Left colon (tissue), 2 donors: ENCODE data around the gene PTPA. TPM values are rescaled to one million over a fixed set of nuclear protein-coding genes. Genes with fewer than 3 reads are reported as not detected.
A peak's percentile ranks its signal among the peaks of the same experiment; 100 is the strongest.
"Not testable (repeated sequence)": the region's sequence is repeated elsewhere in the genome, so short reads cannot be mapped to it uniquely, and the experiment has no call there.

Source experiments
- ATAC-seq: fragments of 200-7000 bp; cut with Tn5 transposase; one replicate; pipeline ENCODE4 v1.9.1; 2020; ENCODE audit warnings: mild to moderate bottlenecking, moderate library complexity
- DNase-seq, 2 donors: peaks; one replicate each; pipeline ENCODE4 v3.0.0-alpha.2; 2020
- intact Hi-C, 2 donors: fragments of 100-400 bp; cut with DNase I in 1 of 2; cut with micrococcal nuclease in 1 of 2; formaldehyde crosslinking; loops; one replicate each; pipeline versions ENCODE4 v1.11.2 to v1.14.0; 2022; cut with DNase I, micrococcal nuclease
- total RNA-seq, 2 donors: library from RNA; stranded (reverse); fragmentation: NEBNext Ultra II Directional; extraction: Animal tissue kit (Norgen Biotek cat#: 25700); gene quantifications; one replicate each; pipeline ENCODE4 v1.2.1, GENCODE V29; 2021
- donor health status: DM: no; HTN: no; CAD: no.
- donor health status: DM: yes; HTN: yes; CAD: no.

Gene PTPA
- total RNA-seq, 2 donors from 2014 or later, result 90.8 to 91.9 TPM

DNA sequence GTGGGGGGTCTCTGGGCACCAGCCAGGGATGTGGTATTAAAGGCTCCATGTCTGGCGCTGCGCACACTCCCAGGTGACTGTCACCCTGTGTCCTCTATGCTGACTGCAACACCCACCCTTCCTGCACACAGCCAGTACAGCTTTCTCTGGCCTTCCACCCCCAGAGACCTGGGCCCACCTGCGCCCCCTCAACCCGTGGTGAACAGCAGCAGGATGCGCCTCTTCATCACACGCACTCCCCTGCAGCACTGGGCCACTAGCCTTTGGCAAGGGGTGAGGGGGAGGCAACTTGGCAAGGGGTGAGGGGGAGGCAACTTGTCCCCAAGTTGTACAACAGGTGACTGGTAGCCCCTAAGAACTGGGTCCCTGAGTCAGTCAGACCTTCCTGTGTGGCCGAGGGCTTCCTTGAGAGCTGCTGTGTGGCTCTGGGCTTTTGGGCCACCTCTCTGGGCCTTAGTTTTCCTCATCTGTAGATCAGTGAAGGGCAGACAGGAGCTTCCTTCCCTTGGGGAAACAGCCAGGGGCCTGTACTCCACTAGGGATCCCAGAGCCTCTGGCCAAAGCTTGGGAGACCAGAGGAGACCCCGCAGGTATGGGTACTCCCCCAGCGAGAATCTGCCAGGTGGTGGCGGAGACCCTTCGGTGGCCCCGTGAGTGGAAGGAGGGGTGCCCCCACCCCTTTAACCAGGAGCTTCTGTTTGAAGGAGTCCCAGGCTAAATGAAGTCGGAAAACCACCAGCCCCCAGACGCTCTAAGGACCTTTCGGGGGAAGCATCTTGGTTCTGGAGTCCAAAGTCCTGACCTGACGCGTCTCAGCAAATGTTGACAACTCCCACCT is 5.1 kb upstream of the PTPA start:
- intact Hi-C loops, result no loop called here
- ATAC-seq, result no peak
- DNase-seq, result no peak

DNA sequence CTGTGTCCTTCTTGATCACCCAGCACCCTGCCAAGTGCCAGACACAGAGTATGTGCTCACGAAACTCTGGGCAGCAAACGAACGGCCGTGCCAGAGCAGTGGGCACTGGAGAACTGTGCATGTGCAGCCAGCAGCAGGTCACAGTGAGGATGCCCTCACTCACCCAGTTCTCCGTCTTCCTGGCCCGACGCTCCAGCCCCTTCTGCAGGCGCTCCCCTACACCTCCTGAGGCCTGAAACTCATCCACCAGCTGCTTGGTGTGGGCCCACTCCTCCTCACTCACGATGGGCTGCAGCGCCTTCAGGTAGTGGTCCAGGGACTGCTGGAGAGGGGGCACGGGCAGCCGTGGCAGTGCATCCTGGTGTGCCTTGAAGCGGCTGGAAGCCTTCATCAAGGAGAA is 3.6 kb upstream of the PTPA start:
- DNase-seq (no peak), ATAC-seq (no peak)
- intact Hi-C loops, result no loop called here

DNA sequence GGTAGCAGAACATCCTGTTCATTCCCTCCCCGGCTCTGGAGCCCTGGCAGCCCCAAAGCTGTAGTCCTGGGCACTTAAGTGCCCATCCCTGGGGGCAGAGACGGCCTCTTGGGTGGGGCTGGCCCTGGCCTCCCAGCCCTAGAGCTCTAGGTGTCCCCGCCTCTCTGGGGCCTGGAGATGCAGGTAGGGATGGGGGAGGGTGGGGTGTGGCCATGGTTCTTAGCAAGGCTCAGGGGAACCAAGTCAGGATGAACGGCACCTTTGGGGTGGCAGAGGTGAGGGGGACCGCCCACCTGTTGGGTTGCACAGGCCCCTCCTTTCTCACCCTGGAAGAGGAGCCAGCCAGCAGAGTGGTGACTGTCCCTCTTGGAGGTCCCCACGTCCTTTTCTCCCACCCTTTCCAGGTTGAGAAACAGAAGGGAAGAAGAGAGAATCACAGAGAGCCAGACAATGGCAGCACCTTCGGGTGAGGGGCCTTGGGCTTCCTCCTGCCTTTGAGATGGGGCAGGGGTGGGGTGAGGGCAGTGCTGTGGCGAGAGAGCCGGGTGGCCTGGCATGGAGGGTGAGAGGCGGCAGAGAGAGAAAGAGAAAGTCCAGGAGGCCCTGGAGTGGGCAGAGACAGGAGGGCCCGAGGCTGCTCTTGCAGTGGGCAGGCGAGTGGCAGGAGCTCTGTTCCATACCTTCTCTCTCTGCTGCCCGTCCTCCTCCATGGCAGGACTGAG is 3.0 kb upstream of the PTPA start:
- ATAC-seq (no peak), DNase-seq (peak in 1 of 2 donors; percentile 28)
- intact Hi-C loops, result no loop called here

DNA sequence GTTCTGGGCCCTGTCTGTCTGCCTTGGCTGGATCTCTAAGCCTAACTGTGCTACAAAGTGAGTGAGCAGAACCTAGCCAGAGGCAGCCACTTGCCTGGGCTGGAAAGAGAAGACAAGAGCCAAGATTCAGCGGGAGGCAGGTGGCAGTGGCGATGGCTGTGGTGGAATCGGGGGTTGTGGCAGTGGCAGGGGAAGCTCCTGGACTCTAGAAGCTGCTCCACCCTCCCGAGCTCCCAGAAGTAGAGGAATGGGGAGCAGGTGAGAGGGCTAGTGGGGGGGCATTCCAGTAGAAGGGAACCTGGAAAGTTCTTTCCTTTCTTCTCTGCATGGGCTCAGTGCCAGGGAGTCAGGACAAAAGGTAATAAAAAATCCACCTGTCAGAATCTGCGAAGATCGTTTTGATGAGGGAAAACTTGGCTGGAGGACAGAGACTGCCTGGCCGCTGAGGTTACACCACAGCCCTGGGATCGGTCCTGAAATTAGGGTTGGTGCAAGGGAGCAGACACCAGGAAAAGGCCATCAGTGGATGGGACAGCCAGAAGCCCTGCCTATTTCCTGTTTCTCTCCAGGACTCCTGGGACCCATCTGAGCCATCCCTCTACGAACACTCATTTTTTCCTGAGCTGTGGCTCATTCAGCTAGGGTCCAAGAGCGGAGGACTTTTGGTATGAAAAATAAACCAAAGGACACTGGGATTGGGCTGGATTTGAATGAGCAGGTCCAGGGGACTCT is 2.2 kb upstream of the PTPA start:
- ATAC-seq, result peak; percentile 0
- intact Hi-C loops, result no loop called here
- peak; percentile 69 to 73 for DNase-seq

DNA sequence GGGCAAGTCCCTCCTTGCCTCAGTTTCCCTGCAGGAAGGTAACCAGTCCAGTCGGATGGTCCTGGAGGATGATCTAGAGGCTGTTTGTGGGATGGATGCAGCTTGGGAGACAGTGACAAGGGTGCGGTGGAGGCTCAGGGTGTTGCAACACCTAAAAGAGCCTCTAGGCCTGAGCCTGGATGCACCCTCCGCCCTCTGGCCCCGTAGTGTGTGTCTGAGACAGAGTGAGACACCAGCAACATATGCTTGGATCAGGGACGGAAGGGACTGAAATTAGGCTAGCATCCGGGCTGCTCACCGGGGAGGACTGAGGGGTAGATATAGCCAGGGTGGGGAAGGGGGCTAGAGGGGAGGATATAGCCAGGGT is 1.7 kb upstream of the PTPA start:
- DNase-seq (peak; percentile 29 to 47), ATAC-seq (no peak)
- intact Hi-C loops, result no loop called here

DNA sequence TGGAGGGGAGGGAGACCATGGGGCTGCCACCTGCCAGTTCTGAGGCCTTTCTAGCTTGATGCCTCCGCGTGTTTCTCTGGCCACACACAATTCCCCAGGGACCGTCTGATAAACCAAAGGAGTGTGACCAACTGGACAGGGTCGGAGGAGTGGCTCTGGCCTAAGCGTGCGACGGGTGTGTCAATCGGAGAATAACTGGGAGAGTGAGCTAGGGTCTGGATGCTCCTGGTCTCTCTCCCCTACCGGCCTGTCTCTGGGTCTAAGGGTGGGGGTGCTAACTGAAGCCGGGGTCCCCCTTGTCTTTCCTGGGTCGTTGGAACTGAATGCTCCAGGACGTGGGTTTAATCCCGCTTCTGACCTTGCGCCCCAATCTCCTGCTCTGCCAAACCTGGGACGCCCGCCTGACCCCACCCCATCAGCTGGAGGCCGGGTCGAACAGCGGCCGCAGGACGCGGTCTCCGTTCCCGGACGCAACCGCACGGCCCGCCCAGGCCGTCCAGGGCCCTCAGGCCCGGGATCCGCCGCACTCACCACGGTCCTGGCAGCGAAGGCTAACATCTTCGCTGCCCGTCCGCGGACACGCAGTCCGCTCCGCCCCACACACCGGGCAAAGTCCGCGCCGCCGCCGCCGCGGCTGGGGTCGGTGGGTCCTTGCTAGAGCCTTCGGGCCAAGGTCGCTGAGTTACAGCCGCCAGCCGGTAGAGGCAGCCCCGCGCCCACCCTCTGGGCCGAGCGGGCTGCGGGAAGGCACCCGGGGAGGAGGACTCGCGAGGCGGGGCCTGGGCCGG is 1.1 kb upstream of the PTPA start:
- ATAC-seq, result peak; percentile 51
- DNase-seq, result peak; percentile 30 to 44
- intact Hi-C loops, result no loop called here

DNA sequence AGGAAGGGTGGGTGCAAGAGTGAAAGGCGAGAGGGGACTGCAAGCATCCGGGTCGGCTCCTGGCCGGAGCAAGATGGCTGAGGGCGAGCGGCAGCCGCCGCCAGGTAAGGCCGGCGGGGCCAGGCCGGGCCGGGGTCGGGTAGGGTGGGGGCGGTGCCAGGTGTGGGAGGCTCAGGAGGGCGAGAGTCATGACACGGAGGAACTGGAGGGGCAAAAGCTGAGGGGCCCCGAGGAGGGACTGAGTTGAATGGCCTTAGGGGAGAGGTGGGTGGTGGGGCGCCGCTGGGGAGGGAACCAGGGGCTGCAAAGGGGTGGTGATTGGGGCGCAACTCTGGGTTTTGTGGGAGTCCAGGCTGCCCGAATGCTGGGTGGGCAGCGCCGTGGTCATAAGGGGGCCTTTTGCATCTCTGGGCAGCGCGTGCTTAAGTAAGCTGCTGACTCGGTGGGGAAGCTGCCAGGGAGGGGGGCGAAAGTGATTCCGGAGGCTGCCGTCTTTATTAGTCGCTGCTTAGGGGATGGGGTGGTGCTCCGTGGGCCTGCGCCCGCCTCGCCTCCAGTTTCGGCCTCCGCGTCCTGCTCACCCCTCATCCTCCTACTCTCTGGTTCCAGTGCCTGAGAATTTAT is 425 bp downstream of the PTPA start:
- DNase-seq (peak; percentile 53 to 59), ATAC-seq (peak; percentile 16)
- intact Hi-C loops, result no loop called here

DNA sequence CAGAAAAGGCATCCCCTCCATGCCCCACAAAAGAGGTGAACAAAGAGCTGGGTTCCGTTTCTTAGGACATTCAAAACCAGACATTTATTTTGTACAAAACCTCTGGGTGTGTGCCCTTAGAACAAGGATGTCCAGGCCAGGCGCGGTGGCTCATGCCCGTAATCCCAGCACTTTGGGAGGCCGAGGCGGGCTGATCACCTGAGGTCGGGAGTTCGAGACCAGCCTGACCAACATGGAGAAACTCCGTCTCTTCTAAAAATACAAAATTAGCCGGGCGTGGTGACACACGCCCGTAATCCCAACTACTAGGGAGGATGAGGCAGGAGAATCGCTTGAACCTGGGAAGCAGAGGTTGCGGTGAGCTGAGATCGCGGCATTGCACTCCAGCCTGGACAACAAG is 1.3 kb downstream of the PTPA start:
- DNase-seq, intact Hi-C loops: not testable (repeated sequence)

DNA sequence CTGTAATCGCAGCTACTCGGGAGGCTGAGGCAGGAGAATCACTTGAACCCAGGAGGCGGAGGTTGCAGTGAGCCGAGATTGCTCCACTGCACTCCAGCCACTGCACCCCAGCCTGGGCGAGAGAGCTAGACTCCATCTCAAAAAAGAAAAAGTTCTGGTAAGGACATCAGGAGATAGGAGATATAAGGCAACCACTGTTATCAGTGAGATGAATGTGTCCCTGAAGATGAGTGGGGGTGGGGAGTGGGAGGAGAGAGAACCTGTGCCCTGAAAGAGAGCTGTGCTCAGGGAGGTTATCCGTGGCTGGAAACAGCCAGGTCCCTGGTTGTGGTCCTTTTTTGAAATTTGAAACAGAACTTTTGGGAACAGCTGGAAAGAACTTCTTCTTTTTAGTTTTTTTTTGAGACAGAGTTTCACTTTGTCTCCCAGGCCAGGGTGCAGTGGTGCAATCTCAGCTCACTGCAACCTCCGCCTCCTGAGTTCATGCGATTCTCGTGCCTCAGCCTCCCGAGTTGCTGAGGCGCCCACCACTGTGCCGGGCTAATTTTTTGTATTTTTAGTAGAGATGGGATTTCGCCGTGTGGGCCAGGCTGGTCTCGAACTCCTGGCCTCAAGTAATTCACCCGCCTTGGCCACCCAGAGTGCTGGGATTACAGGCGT is 2.6 kb downstream of the PTPA start:
- intact Hi-C loops, result no loop called here
- no peak for DNase-seq
- no peak for ATAC-seq

More for the DNA sequence above, 1.3 kb downstream of the PTPA start:
- not testable (repeated sequence) for ATAC-seq

DNA sequence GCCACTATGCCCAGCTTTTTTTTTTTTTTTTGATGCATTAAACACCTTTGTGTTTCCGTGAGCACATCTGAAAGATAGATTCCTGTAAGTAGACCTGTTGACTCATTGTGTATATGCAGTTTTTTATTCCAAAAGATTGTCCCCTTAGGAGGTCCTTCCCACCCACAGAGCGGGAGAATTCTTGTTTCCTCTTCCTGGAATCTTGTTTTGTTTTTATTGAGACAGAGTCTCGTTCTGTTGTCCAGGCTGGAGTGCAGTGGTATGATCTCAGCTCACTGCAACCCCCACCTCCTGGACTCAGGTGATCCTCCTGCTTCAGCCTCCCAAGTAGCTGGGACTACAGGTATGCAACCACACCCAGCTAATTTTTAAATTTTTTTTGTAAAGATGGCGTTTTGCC is 7.6 kb downstream of the PTPA start:
- DNase-seq (no peak), ATAC-seq (no peak)
- intact Hi-C loops, result no loop called here

DNA sequence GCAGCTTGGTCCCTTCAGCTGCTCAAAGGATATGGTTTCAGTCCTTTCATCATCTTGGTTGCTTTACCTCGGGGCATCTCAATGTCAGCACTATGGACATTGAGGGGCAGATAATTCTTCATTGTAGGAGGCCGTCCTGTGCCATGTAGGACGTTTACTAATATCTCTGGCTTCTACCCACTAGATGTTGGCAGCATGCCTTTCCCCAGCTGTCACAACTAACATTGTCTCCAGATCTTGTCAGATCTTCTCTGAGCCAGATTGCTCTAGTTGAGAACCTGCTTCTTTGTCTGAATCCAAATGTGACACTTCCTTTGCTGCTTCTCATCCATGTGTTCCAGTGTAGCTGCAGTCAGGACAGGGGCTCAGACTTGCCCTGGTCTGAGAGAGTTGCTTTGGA is 10.3 kb downstream of the PTPA start:
- no peak for ATAC-seq
- intact Hi-C loops, result no loop called here
- no peak for DNase-seq

DNA sequence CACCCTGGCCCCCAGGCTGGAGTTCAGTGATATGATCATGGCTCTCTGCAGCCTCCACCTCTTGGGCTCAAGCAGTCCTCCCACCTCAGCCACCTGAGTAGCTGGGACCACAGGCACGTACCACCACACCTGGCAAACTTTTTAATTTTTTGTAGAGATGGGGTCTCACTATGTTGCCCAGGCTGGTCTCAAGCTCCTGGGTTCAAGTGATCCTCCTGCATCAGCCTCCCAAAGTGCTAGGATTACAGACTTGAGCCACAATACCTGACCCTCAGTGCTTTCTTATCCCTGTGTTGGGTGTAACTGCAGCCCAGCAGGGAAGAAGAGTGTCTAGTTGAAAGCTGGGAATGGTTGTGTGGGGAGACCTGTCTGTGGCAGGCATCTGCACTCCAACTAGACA is 10.9 kb downstream of the PTPA start:
- ATAC-seq (no peak), DNase-seq (no peak)
- intact Hi-C loops, result no loop called here

DNA sequence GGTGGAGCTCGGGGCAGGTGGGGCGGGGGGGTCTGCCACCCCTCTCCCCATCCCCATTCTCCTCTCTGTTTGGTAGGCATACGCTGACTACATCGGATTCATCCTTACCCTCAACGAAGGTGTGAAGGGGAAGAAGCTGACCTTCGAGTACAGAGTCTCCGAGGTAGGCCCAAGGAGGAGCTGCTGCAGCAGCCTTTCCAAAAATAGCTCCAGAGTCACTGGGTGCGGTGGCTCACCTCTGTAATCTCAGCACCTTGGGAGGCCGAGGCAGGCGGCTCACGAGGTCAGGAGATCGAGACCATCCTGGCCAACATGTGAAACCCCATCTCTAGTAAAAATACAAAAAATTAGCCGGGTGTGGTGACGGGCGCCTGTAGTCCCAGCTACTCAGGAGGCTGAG is 11.8 kb downstream of the PTPA start:
- intact Hi-C loops, ATAC-seq, DNase-seq: not testable (repeated sequence)

DNA sequence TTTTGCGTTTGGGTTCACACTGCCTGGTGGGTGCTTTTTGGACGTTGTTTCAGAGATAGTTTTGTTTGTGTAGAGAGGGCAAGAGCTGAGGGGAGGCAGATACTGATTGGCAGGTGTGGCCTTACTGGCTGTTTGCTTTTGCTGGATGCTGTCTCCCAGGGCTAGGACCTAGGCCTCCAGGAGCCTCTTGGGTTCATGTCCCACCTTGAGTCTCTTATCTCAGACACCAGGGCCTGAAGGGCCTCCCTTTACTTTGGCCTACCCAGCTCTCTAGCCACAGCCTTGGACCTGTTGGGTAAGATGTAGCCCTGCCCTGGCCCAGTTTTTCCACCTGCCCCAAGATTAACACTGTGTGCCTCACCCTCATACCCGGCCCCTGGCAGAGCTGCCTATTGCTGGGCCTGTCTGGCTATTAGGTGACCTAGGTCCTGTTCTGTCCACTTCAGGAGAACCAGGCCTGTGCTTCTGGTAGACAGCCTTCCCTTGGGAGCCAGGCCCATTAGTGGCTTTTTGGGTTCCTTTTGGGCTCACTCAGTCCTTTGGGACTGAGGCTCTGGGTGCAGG is 13.4 kb downstream of the PTPA start:
- DNase-seq, result no peak
- intact Hi-C loops, result no loop called here
- no peak for ATAC-seq

DNA sequence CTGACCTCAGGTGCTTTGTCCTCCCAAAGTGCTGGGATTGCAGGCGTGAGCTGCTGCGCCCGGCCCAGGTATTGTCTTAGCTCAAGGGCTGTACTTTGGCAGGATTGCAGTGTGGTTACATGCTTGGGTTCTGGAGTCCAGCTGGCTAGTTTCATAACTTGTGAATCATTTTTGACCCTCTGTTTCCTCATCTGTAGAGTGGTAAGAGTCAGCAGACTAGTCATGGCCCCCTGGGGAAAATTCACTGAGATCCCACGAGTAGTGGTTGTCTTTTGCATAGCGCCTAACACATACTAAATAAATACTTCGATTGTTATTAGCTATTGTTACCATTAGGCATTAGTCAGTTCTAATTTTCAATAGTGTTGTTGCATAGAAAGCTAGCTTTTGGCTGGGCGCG is 14.3 kb downstream of the PTPA start:
- no peak for ATAC-seq
- DNase-seq, result no peak
- intact Hi-C loops, result no loop called here

DNA sequence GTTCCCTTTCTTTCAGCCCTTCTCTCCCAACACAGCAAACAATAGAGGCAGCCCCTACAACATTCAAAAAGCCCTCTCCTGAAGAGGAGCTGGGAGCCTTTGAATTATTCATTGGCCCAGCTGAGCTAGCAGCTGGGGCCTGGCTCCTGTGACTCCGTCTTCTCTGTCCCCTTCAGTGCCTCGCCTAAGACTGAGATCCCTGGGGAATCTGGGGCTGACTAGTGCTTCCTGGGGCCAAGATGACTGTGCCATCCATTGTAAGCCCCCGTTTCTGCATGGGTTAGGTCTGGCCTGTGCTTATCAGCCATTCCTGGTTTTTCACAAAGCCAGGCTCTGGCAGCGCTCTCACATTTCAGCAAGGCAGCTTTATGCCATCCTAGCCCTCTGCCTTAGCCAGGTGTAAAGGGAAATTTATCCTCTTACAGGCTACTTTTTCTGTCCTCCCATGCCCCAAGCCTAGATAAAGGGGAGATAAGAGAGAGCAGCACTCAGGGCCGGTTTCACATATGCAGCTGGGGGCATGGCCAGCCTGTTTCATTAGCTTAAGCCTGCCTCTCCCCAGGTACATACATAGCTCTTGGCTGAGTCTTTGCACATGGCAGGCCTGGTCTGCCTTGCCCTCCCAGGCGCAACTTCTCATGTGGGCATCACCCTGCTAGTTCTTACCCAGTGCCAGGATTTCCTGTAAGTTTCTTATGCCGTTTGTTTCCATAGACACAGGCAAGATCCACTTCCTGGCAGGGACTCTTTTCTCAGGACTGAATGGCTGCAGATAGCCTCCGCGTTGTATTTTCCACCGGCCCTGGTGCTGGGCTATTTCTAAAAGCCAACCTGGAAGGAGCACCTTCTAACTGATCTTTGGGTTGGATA is 15.8 kb downstream of the PTPA start:
- no peak for ATAC-seq

DNA sequence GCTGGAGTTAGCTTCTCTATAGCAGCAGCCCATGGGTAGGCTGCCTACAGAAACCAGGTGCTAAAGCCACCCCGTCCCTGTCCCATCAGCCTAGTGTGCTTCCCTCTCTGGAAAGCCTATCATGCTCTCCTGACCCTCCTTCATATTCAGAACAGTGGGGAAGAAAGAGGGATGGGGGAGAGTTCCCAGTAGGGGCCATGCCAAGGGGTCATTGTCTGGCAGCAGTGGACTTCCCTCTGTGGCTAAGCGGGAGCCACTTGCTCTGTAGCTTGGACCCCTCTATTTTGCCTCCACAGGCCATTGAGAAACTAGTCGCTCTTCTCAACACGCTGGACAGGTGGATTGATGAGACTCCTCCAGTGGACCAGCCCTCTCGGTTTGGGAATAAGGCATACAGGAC is 17.5 kb downstream of the PTPA start:
- DNase-seq, result no peak
- intact Hi-C loops, result no loop called here
- no peak for ATAC-seq

More for the DNA sequence above, 15.8 kb downstream of the PTPA start:
- intact Hi-C loops, result no loop called here
- DNase-seq, result no peak
